Upper lobe of right lung (tissue), 1 donor: ENCODE measurements around the gene C1QTNF3. TPM values are rescaled to one million over a fixed set of nuclear protein-coding genes. Genes with fewer than 3 reads are reported as not detected.

Experiments used
- ATAC-seq: fragments of 200-7000 bp; cut with Tn5 transposase; one replicate; pipeline ENCODE4 v1.9.1; 2020; ENCODE audit warnings: mild to moderate bottlenecking, moderate library complexity
- DNase-seq: peaks from one replicate; pipeline ENCODE4 v3.0.0-alpha.2; 2020
- H3K27ac ChIP-seq: fragments of 200-600 bp; one replicate; pipeline ENCODE4 v1.8.0; 2022
- H3K27me3 ChIP-seq: fragments of 200-600 bp; one replicate; pipeline ENCODE4 v1.8.0; 2022; ENCODE audit warnings: mild to moderate bottlenecking
- H3K36me3 ChIP-seq: fragments of 200-600 bp; one replicate; pipeline ENCODE4 v1.8.0; 2022
- H3K4me1 ChIP-seq: fragments of 200-600 bp; one replicate; pipeline ENCODE4 v1.8.0; 2022
- H3K4me3 ChIP-seq: fragments of 200-600 bp; one replicate; pipeline ENCODE4 v1.8.0; 2022; ENCODE audit warnings: mild to moderate bottlenecking
- H3K9me3 ChIP-seq: fragments of 200-600 bp; one replicate; pipeline ENCODE4 v1.8.0; 2022
- intact Hi-C: fragments of 100-400 bp; cut with DNase I; formaldehyde crosslinking; loops from one replicate; pipeline ENCODE4 v1.11.0; 2022
- total RNA-seq: library from RNA; stranded (reverse); fragmentation: NEBNext Ultra II Directional; extraction: Animal tissue kit (Norgen Biotek cat#: 25700); gene quantifications from one replicate; pipeline ENCODE4 v1.2.1, GENCODE V29; 2021
- TF ChIP-seq, protein P1 (sequence below): fragments of 200-600 bp; IDR thresholded peaks from one replicate; pipeline ENCODE4 v1.8.0; 2022; ENCODE audit warnings: antibody characterized with exemption
- donor health status: DM: no; HTN: yes; CAD: no; lungs with severe emphysema.

C1QTNF3 gene
- total RNA-seq, 1 donor from 2014 or later: 4.5 TPM

DNA sequence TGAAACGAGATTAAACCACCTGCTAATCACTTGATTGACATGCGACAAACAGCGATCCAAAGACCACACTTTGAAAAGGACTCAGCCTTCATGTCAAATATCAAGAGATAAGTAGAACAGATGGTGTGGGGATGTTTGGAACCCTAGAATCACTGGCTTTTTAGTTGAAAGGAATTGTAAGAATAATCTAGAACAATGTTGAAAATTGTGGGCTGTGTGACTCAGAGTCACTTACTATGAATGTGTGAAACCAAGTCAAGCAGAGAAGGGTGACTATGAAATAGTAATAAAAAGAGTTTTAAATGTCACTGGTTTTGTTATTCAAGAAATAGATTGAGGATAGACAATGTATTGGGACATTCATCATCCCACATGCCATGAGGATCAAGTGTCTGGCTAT lies 14.1 kb upstream of the C1QTNF3 start:
- intact Hi-C loops: no loop called here
- ATAC-seq (no peak), DNase-seq (no peak)
- Histone ChIP-seq H3K27me3 (no peaks in the 10 kb centered on the region), H3K36me3 (no peaks in the 10 kb centered on the region), H3K4me3 (no peak overlapping the region), H3K9me3 (no peaks in the 10 kb centered on the region), H3K4me1 (no peaks in the 10 kb centered on the region), H3K27ac (no peak overlapping the region)
- TF ChIP-seq, protein P1, sequence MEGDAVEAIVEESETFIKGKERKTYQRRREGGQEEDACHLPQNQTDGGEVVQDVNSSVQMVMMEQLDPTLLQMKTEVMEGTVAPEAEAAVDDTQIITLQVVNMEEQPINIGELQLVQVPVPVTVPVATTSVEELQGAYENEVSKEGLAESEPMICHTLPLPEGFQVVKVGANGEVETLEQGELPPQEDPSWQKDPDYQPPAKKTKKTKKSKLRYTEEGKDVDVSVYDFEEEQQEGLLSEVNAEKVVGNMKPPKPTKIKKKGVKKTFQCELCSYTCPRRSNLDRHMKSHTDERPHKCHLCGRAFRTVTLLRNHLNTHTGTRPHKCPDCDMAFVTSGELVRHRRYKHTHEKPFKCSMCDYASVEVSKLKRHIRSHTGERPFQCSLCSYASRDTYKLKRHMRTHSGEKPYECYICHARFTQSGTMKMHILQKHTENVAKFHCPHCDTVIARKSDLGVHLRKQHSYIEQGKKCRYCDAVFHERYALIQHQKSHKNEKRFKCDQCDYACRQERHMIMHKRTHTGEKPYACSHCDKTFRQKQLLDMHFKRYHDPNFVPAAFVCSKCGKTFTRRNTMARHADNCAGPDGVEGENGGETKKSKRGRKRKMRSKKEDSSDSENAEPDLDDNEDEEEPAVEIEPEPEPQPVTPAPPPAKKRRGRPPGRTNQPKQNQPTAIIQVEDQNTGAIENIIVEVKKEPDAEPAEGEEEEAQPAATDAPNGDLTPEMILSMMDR: no peak

DNA sequence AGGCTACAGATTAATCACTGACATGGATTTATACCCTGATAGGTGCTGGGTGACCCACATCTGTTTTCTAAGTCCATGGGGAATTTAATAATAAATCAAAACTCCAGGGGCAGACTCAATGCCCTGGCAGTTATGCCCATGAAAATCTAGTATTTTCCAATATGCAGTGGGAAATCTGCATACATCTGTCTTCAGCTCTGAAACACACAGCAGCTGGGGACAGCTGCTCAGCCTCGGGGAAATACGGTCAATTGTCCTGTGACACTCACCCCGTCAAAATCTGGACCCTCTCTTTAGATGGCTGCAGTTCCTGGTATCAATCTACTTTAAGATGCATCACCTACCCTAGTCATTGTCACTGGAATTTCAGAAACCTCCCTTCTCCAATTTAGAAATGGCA lies 12.7 kb upstream of the C1QTNF3 start:
- TF ChIP-seq, protein P1: no peak
- no peaks in the 10 kb centered on the region for H3K27me3 ChIP-seq
- DNase-seq: no peak
- no peaks in the 10 kb centered on the region for H3K4me1 ChIP-seq
- no peaks in the 10 kb centered on the region for H3K9me3 ChIP-seq
- H3K36me3 ChIP-seq: no peaks in the 10 kb centered on the region
- intact Hi-C loops: no loop called here
- H3K4me3 ChIP-seq: no peak overlapping the region
- H3K27ac ChIP-seq: no peak overlapping the region
- no peak for ATAC-seq

- Histone ChIP-seq H3K4me1 (no peaks in the 10 kb centered on the region), H3K4me3 (no peak overlapping the region), H3K36me3 (no peaks in the 10 kb centered on the region), H3K27me3 (no peaks in the 10 kb centered on the region), H3K9me3 (no peaks in the 10 kb centered on the region), H3K27ac (no peak overlapping the region)
- TF ChIP-seq, protein P1: no peak
- intact Hi-C loops: no loop called here
- no peak for DNase-seq
- ATAC-seq: no peak
Measured at GRCh38 chr5:34054400-34054729, 11.4 kb upstream of the C1QTNF3 start.

DNA sequence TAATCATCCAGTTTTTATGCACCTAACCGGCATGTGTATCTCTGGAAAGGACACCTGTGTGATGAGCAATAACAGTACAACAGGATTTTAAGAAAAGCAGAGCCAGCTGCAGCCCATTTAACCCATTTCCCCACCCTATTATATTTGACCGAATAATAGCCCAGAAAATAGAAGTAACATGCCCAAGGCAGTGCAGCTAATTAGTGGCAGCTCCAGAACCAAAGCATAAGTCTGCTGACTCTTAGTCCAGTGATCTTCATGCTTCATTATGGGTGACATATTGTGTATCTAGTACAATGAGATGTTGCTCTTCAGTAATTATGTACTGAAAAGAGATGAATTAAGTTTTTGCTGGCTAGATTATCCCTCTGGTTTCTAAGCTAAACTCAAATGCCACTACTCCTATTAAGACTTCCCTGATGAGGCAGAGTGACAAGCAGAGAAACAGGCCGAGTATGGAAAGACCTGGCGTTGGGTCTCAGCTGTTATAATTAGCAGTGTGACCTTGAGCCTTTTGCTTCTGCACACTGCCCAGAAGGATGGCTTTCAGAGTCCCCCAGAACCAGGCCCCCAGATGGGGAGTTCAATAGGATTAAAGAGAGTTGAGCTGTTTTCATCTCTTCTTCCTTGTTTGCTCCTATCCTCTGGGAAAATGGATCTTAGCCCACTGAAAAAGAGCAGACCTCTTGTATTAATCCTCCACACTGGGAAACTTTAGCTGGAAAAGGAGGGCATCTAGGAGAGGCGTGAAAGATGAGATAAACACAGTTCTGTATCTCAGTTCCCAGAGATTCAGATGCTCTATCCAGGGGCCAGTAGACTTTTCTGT lies 10.8 kb upstream of the C1QTNF3 start:
- H3K27ac ChIP-seq: no peak overlapping the region
- no peaks in the 10 kb centered on the region for H3K27me3 ChIP-seq
- intact Hi-C loops: no loop called here

GRCh38 chr5:34053133-34053532 lies 10.1 kb upstream of the C1QTNF3 start:
- intact Hi-C loops: no loop called here
- DNase-seq (no peak), ATAC-seq (no peak)
- H3K4me1 ChIP-seq: no peaks in the 10 kb centered on the region
- H3K27me3 ChIP-seq: no peaks in the 10 kb centered on the region
- TF ChIP-seq, protein P1: no peak
- H3K4me3 ChIP-seq: no peak overlapping the region
- H3K36me3 ChIP-seq: no peaks in the 10 kb centered on the region
- H3K9me3 ChIP-seq: no peaks in the 10 kb centered on the region
- no peak overlapping the region for H3K27ac ChIP-seq

More for the DNA sequence above, 10.8 kb upstream of the C1QTNF3 start:
- Histone ChIP-seq H3K9me3 (no peaks in the 10 kb centered on the region), H3K4me3 (no peak overlapping the region), H3K4me1 (no peaks in the 10 kb centered on the region), H3K36me3 (no peaks in the 10 kb centered on the region)
- ATAC-seq (no peak), DNase-seq (no peak)
- TF ChIP-seq, protein P1: no peak
